HEK293 (cell line): ENCODE measurements around the gene ARHGEF4.
A peak's percentile ranks its signal among the peaks of the same experiment; 100 is the strongest.

Experiments used
- CTCF ChIA-PET: fragments of 350-600 bp; formaldehyde crosslinking; extraction: SDS; loops from one replicate; lab custom pipeline; 2021; ENCODE audit warnings: antibody characterized with exemption; lab: Yijun Ruan, JAX
- POLR2A ChIA-PET: fragments of 300-600 bp; formaldehyde crosslinking; extraction: SDS; loops from one replicate; lab custom pipeline; 2020; ENCODE audit warnings: antibody characterized with exemption, inconsistent platforms; lab: Yijun Ruan, JAX
- H3K27ac ChIP-seq: fragments of 200-500 bp; sonication (Bioruptor generic); 2 replicates; pipeline ENCODE4 v1.5.1; 2014; ENCODE audit warnings: low read depth, low read length, control low read depth, inconsistent platforms; ENCODE audit errors: extremely low read depth
- H3K36me3 ChIP-seq, 2 experiments: fragments of 200-500 bp in 1 of 2; sonication (Bioruptor generic) in 1 of 2; 1 replicate in 1 of 2; 2 replicates in 1 of 2; pipeline ENCODE4 v1.5.1; 2014 to 2017; ENCODE audit warnings: inconsistent platforms in 2 of 2, low read length in 2 of 2; ENCODE audit not compliant: control insufficient read depth in 2 of 2, insufficient read depth in 1 of 2
- H3K4me1 ChIP-seq: fragments of 200-500 bp; sonication (Bioruptor generic); 2 replicates; pipeline ENCODE4 v1.5.1; 2014; ENCODE audit warnings: mild to moderate bottlenecking, low read length, inconsistent platforms; ENCODE audit not compliant: control insufficient read depth, insufficient read depth
- H3K4me3 ChIP-seq: 2 replicates; pipeline ENCODE4 v1.5.1; 2011; ENCODE audit warnings: low read depth, mild to moderate bottlenecking, control low read depth, low read length, moderate library complexity
- H3K9me3 ChIP-seq: fragments of 200-500 bp; sonication (Bioruptor generic); 2 replicates; pipeline ENCODE4 v1.5.1; 2014; ENCODE audit warnings: low read depth, low read length, inconsistent platforms; ENCODE audit not compliant: control insufficient read depth, insufficient read depth
- EGR2 ChIP-seq: fragments of 450-650 bp; formaldehyde crosslinking; IDR thresholded peaks from 2 replicates; pipeline ENCODE4 v1.5.1; 2016; ENCODE audit warnings: low read depth, missing biosample characterization, missing genetic modification characterization
- HIC1 ChIP-seq: fragments of 450-650 bp; formaldehyde crosslinking; IDR thresholded peaks from 2 replicates; pipeline ENCODE4 v1.5.1; 2016; ENCODE audit warnings: missing biosample characterization, missing genetic modification characterization
- HOXD13 ChIP-seq: sonication (generic); formaldehyde crosslinking; IDR thresholded peaks from 2 replicates; pipeline ENCODE4 v1.8.0; 2022; ENCODE audit warnings: missing genetic modification reagents, borderline replicate concordance
- INSM2 ChIP-seq: fragments of 450-650 bp; formaldehyde crosslinking; IDR thresholded peaks from 2 replicates; pipeline ENCODE4 v1.5.1; 2016; ENCODE audit warnings: missing biosample characterization, missing genetic modification characterization
- SP3 ChIP-seq: fragments of 450-650 bp; formaldehyde crosslinking; IDR thresholded peaks from 2 replicates; pipeline ENCODE4 v1.5.1; 2016; ENCODE audit warnings: missing biosample characterization, missing genetic modification characterization
- YY1 ChIP-seq: fragments of 450-650 bp; formaldehyde crosslinking; IDR thresholded peaks from 2 replicates; pipeline ENCODE4 v1.5.1; 2018; ENCODE audit warnings: missing biosample characterization, missing genetic modification characterization
- ZFP3 ChIP-seq: fragments of 450-650 bp; formaldehyde crosslinking; IDR thresholded peaks from 2 replicates; pipeline ENCODE4 v1.5.1; 2016; ENCODE audit warnings: low read depth, missing biosample characterization, missing genetic modification characterization
- ZNF10 ChIP-seq: fragments of 450-650 bp; formaldehyde crosslinking; IDR thresholded peaks from 2 replicates; pipeline ENCODE4 v1.5.1; 2017; ENCODE audit warnings: missing biosample characterization, missing genetic modification characterization
- ZNF138 ChIP-seq: fragments of 450-650 bp; formaldehyde crosslinking; IDR thresholded peaks from 2 replicates; pipeline ENCODE4 v1.5.1; 2016; ENCODE audit warnings: missing biosample characterization, missing genetic modification characterization, borderline replicate concordance
- ZNF146 ChIP-seq: fragments of 450-650 bp; formaldehyde crosslinking; IDR thresholded peaks from 2 replicates; pipeline ENCODE4 v1.5.1; 2016; ENCODE audit warnings: missing biosample characterization, missing genetic modification characterization
- ZNF184 ChIP-seq: fragments of 450-650 bp; IDR thresholded peaks from 2 replicates; pipeline ENCODE4 v1.5.1; 2018; ENCODE audit warnings: missing biosample characterization, mild to moderate bottlenecking, missing genetic modification characterization
- ZNF214 ChIP-seq: fragments of 450-650 bp; formaldehyde crosslinking; IDR thresholded peaks from 2 replicates; pipeline ENCODE4 v1.5.1; 2017; ENCODE audit warnings: missing biosample characterization, mild to moderate bottlenecking, missing genetic modification characterization, borderline replicate concordance
- ZNF26 ChIP-seq: fragments of 450-650 bp; formaldehyde crosslinking; IDR thresholded peaks from 2 replicates; pipeline ENCODE4 v1.5.1; 2016; ENCODE audit warnings: missing biosample characterization, missing genetic modification characterization
- ZNF311 ChIP-seq: fragments of 450-650 bp; formaldehyde crosslinking; IDR thresholded peaks from 2 replicates; pipeline ENCODE4 v1.5.1; 2017; ENCODE audit warnings: missing biosample characterization, missing genetic modification characterization, borderline replicate concordance
- ZNF501 ChIP-seq: fragments of 450-650 bp; formaldehyde crosslinking; IDR thresholded peaks from 2 replicates; pipeline ENCODE4 v1.5.1; 2016; ENCODE audit warnings: missing biosample characterization, missing genetic modification characterization
- ZNF514 ChIP-seq: fragments of 450-650 bp; formaldehyde crosslinking; IDR thresholded peaks from 2 replicates; pipeline ENCODE4 v1.5.1; 2016; ENCODE audit warnings: missing biosample characterization, missing genetic modification characterization
- ZNF521 ChIP-seq: fragments of 450-650 bp; formaldehyde crosslinking; IDR thresholded peaks from 2 replicates; pipeline ENCODE4 v1.5.1; 2017; ENCODE audit warnings: missing biosample characterization, mild to moderate bottlenecking, missing genetic modification characterization
- ZNF529 ChIP-seq: fragments of 450-650 bp; formaldehyde crosslinking; IDR thresholded peaks from 2 replicates; pipeline ENCODE4 v1.5.1; 2017; ENCODE audit warnings: missing genetic modification characterization, missing biosample characterization; ENCODE audit not compliant: insufficient replicate concordance
- ZNF548 ChIP-seq: fragments of 450-650 bp; formaldehyde crosslinking; IDR thresholded peaks from 2 replicates; pipeline ENCODE4 v1.5.1; 2016; ENCODE audit warnings: missing biosample characterization, missing genetic modification characterization
- ZNF585B ChIP-seq: fragments of 450-650 bp; formaldehyde crosslinking; IDR thresholded peaks from 2 replicates; pipeline ENCODE4 v1.5.1; 2016; ENCODE audit warnings: missing biosample characterization, missing genetic modification characterization
- ZNF596 ChIP-seq: fragments of 450-650 bp; IDR thresholded peaks from 2 replicates; pipeline ENCODE4 v1.5.0; 2018; ENCODE audit warnings: missing biosample characterization, mild to moderate bottlenecking, missing genetic modification characterization, moderate library complexity
- ZNF623 ChIP-seq: fragments of 450-650 bp; formaldehyde crosslinking; IDR thresholded peaks from 2 replicates; pipeline ENCODE4 v1.5.1; 2016; ENCODE audit warnings: missing biosample characterization, missing genetic modification characterization
- ZNF624 ChIP-seq: fragments of 450-650 bp; formaldehyde crosslinking; IDR thresholded peaks from 2 replicates; pipeline ENCODE4 v1.5.1; 2017; ENCODE audit warnings: missing biosample characterization, missing genetic modification characterization
- ZNF747 ChIP-seq: fragments of 450-650 bp; formaldehyde crosslinking; IDR thresholded peaks from 2 replicates; pipeline ENCODE4 v1.5.1; 2016; ENCODE audit warnings: missing biosample characterization, missing genetic modification characterization
- ZNF830 ChIP-seq: fragments of 450-650 bp; IDR thresholded peaks from 2 replicates; pipeline ENCODE4 v1.5.0; 2018; ENCODE audit warnings: missing biosample characterization, missing genetic modification characterization, low read depth, mild to moderate bottlenecking, moderate library complexity

The ARHGEF4 gene

GRCh38 chr2:131008967-131009366, 172.3 kb downstream of the ARHGEF4 start:
- H3K27ac ChIP-seq, result no peak overlapping the region
- CTCF ChIA-PET, result no interaction called here
- no peak overlapping the region for H3K4me3 ChIP-seq
- no peaks in the 10 kb centered on the region for H3K9me3 ChIP-seq
- H3K4me1 ChIP-seq, result no peaks in the 10 kb centered on the region
- H3K36me3 ChIP-seq, result no peaks in the 10 kb centered on the region
- TF ChIP-seq ZNF138 (tag by site-specific recombination) (no peak), ZNF548 (tag by site-specific recombination) (no peak), ZNF184 (tag by site-specific recombination) (no peak), ZNF10 (no peak), ZNF747 (tag by site-specific recombination) (no peak)
- POLR2A ChIA-PET, result interaction anchor here (1.0 kb wide), 1 partner anchor 9 kb away, joined by 4 read pairs; no protein-coding TSS in a partner anchor

GRCh38 chr2:131009713-131010475, 173.2 kb downstream of the ARHGEF4 start:
- Histone ChIP-seq H3K9me3 (no peaks in the 10 kb centered on the region), H3K27ac (no peak overlapping the region), H3K36me3 (no peaks in the 10 kb centered on the region), H3K4me1 (no peaks in the 10 kb centered on the region), H3K4me3 (no peak overlapping the region)
- no peak for TF ChIP-seq ZNF585B (tag by site-specific recombination)
- 0 out of 2 replicates have a peak, but pooled peaks have one; percentile 31 for TF ChIP-seq ZNF26 (tag by site-specific recombination)
- POLR2A ChIA-PET, result no interaction called here
- CTCF ChIA-PET, result no interaction called here

GRCh38 chr2:131010566-131010965, 173.9 kb downstream of the ARHGEF4 start:
- no peak overlapping the region for H3K4me3 ChIP-seq
- no peaks in the 10 kb centered on the region for H3K9me3 ChIP-seq
- POLR2A ChIA-PET, result no interaction called here
- H3K27ac ChIP-seq, result no peak overlapping the region
- no peak for TF ChIP-seq ZNF514
- no peak for TF ChIP-seq ZNF146 (tag by site-specific recombination)
- no peak for TF ChIP-seq SP3
- TF ChIP-seq EGR2, result no peak
- no peak for TF ChIP-seq YY1 (tag by site-specific recombination)
- no peak for TF ChIP-seq ZNF311 (tag by site-specific recombination)
- TF ChIP-seq ZNF624, result no peak
- TF ChIP-seq ZNF521 (tag by site-specific recombination), result no peak
- TF ChIP-seq ZNF214 (tag by site-specific recombination), result no peak
- TF ChIP-seq HIC1 (tag by site-specific recombination), result no peak
- TF ChIP-seq INSM2 (tag by site-specific recombination), result no peak
- TF ChIP-seq ZNF623 (tag by site-specific recombination), result no peak
- no peak for TF ChIP-seq ZFP3
- no peak for TF ChIP-seq ZNF501 (tag by site-specific recombination)
- TF ChIP-seq ZNF596 (tag by site-specific recombination), result no peak
- TF ChIP-seq ZNF830, result no peak
- TF ChIP-seq ZNF529 (tag by site-specific recombination), result no peak
- TF ChIP-seq HOXD13 (CRISPR knock-in tag), result no peak
- no peaks in the 10 kb centered on the region for H3K36me3 ChIP-seq
- no peaks in the 10 kb centered on the region for H3K4me1 ChIP-seq
- CTCF ChIA-PET, result interaction anchor here (0.6 to 1.7 kb wide), 2 partner anchors 16 to 675 kb away, joined by 4 to 6 read pairs; no protein-coding TSS in a partner anchor
